ENCODE measurements around the gene SSPN. TPM values are rescaled to one million over a fixed set of nuclear protein-coding genes. Genes with fewer than 3 reads are reported as not detected.

SSPN gene
- total and polyA plus RNA-seq, 2 experiments from 2014 or later, result 1.1 to 2.3 TPM

GRCh38 chr12:26282339-26282940, 87.1 kb downstream of the SSPN start:
- H4K20me1 ChIP-seq (replicated peaks; ENCODE audit: insufficient read depth), result no peaks in the 10 kb centered on the region
- H3K27ac ChIP-seq (ENCODE audit: low read depth), result no peak overlapping the region
- TF ChIP-seq, protein P1, sequence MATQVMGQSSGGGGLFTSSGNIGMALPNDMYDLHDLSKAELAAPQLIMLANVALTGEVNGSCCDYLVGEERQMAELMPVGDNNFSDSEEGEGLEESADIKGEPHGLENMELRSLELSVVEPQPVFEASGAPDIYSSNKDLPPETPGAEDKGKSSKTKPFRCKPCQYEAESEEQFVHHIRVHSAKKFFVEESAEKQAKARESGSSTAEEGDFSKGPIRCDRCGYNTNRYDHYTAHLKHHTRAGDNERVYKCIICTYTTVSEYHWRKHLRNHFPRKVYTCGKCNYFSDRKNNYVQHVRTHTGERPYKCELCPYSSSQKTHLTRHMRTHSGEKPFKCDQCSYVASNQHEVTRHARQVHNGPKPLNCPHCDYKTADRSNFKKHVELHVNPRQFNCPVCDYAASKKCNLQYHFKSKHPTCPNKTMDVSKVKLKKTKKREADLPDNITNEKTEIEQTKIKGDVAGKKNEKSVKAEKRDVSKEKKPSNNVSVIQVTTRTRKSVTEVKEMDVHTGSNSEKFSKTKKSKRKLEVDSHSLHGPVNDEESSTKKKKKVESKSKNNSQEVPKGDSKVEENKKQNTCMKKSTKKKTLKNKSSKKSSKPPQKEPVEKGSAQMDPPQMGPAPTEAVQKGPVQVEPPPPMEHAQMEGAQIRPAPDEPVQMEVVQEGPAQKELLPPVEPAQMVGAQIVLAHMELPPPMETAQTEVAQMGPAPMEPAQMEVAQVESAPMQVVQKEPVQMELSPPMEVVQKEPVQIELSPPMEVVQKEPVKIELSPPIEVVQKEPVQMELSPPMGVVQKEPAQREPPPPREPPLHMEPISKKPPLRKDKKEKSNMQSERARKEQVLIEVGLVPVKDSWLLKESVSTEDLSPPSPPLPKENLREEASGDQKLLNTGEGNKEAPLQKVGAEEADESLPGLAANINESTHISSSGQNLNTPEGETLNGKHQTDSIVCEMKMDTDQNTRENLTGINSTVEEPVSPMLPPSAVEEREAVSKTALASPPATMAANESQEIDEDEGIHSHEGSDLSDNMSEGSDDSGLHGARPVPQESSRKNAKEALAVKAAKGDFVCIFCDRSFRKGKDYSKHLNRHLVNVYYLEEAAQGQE (IDR thresholded peaks at IDR 0.05; ENCODE audit: unreplicated experiment), result no peak
- TF ChIP-seq EZH2phosphoT487 (IDR thresholded peaks at IDR 0.05; ENCODE audit: unreplicated experiment), result no peak
- TF ChIP-seq EZH2 (IDR thresholded peaks at IDR 0.05; ENCODE audit: low read depth, unreplicated experiment), result no peak
- no peak for TF ChIP-seq CREB1 (CRISPR knock-in tag; IDR thresholded peaks at IDR 0.05; ENCODE audit: low read depth)
- TF ChIP-seq STAT1 (IDR thresholded peaks at IDR 0.05; ENCODE audit: unreplicated experiment), result no peak
- TF ChIP-seq ETS1 (IDR thresholded peaks at IDR 0.05), result no peak
- TF ChIP-seq POLR2AphosphoS5 (IDR thresholded peaks at IDR 0.05; ENCODE audit: low read depth), result no peak
- TF ChIP-seq ZNF331 (CRISPR knock-in tag; IDR thresholded peaks at IDR 0.05; ENCODE audit: low read depth), result no peak
- no peak for TF ChIP-seq ZNF114 (CRISPR knock-in tag; IDR thresholded peaks at IDR 0.05)
- no peaks in the 10 kb centered on the region for H3K27me3 Mint-ChIP-seq (ENCODE audit: insufficient read depth, low read depth, poor library complexity)
- no peak overlapping the region for H3K27ac Mint-ChIP-seq
- DNase-seq (ENCODE audit: low spot score), result no peak
- no peaks in the 10 kb centered on the region for H3K36me3 Mint-ChIP-seq (ENCODE audit: low read depth)
- no peaks in the 10 kb centered on the region for H3K4me1 ChIP-seq (ENCODE audit: insufficient read depth)
- 0 out of 2 replicates have a peak, but pooled peaks cover 4% of the 10 kb centered on the region for H3K9me2 ChIP-seq (ENCODE audit: insufficient read depth)
- no peaks in the 10 kb centered on the region for H3K36me3 ChIP-seq (ENCODE audit: insufficient read depth)
- no peaks in the 10 kb centered on the region for H3K79me2 ChIP-seq (replicated peaks; ENCODE audit: insufficient read depth)
- H3K9me3 Mint-ChIP-seq, result no peaks in the 10 kb centered on the region
- no peak for ATAC-seq
- H3F3A ChIP-seq (replicated peaks; ENCODE audit: low read depth), result no peaks in the 10 kb centered on the region
- peaks cover 8% of the 10 kb centered on the region for H3K4me1 Mint-ChIP-seq
- no peak overlapping the region for H2AFZ ChIP-seq
- no peak overlapping the region for H3K4me3 ChIP-seq
- no peak overlapping the region for H3K4me3 Mint-ChIP-seq
- no peaks in the 10 kb centered on the region for H3K27me3 ChIP-seq (ENCODE audit: insufficient read depth)
- H3K4me2 ChIP-seq, result no peak overlapping the region

GRCh38 chr12:26283046-26283445, 87.7 kb downstream of the SSPN start:
- DNase-seq (ENCODE audit: low spot score), result no peak
- TF ChIP-seq ZNF462 (CRISPR knock-in tag; IDR thresholded peaks at IDR 0.05) (no peak), NANOG (IDR thresholded peaks at IDR 0.05; ENCODE audit: borderline replicate concordance) (no peak), EZH2 (IDR thresholded peaks at IDR 0.05; ENCODE audit: low read depth, unreplicated experiment) (no peak)

More at GRCh38 chr12:26283046-26283445, 87.7 kb downstream of the SSPN start:
- no peak overlapping the region for H3K4me3 ChIP-seq
- H3K9me3 Mint-ChIP-seq, result no peaks in the 10 kb centered on the region
- no peak overlapping the region for H3K27ac ChIP-seq (ENCODE audit: low read depth)
- H3F3A ChIP-seq (replicated peaks; ENCODE audit: low read depth), result no peaks in the 10 kb centered on the region
- H3K27ac Mint-ChIP-seq, result no peak overlapping the region
- peaks cover 8% of the 10 kb centered on the region for H3K4me1 Mint-ChIP-seq
- no peak for ATAC-seq
- H3K79me2 ChIP-seq (replicated peaks; ENCODE audit: insufficient read depth), result no peaks in the 10 kb centered on the region
- no peaks in the 10 kb centered on the region for H3K36me3 ChIP-seq (ENCODE audit: insufficient read depth)
- H3K4me1 ChIP-seq (ENCODE audit: insufficient read depth), result no peaks in the 10 kb centered on the region
- no peaks in the 10 kb centered on the region for H3K27me3 ChIP-seq (ENCODE audit: insufficient read depth)
- H3K4me2 ChIP-seq, result no peak overlapping the region
- H3K4me3 Mint-ChIP-seq, result no peak overlapping the region
- H3K36me3 Mint-ChIP-seq (ENCODE audit: low read depth), result no peaks in the 10 kb centered on the region
- H3K9me2 ChIP-seq (ENCODE audit: insufficient read depth), result 0 out of 2 replicates have a peak, but pooled peaks cover 4% of the 10 kb centered on the region
- H2AFZ ChIP-seq, result no peak overlapping the region
- H4K20me1 ChIP-seq (replicated peaks; ENCODE audit: insufficient read depth), result no peaks in the 10 kb centered on the region
- H3K27me3 Mint-ChIP-seq (ENCODE audit: insufficient read depth, low read depth, poor library complexity), result no peaks in the 10 kb centered on the region
